ENCODE measurements around the gene DONSON. TPM values are rescaled to one million over a fixed set of nuclear protein-coding genes. Genes with fewer than 3 reads are reported as not detected.

Gene DONSON
- total and polyA plus RNA-seq, 2 of the 13 experiments (the other 11 are each of a cell fraction or from before 2014, with no cell fraction given) = 35.4 to 63.6 TPM

DNA sequence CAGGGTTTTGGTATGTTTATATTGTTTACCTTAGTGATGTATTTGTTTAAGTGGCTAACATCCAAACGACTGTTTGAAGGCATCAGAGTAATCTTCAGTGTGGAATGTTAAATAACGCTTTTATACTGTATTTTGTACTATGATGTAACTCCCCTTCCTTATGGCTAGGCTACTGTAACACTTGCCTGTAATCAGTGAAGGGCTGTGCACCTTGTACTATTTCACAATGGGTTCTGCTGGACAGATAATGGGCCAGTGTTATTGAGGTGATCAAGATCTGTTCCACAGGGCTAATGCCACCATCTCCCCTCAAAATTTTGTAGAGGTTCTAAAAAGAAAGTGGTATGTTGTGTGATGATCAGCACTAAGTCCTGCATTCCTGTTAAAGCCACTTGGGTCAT lies 11.7 kb downstream of the DONSON start (continued):
- TF ChIP-seq, protein P1, sequence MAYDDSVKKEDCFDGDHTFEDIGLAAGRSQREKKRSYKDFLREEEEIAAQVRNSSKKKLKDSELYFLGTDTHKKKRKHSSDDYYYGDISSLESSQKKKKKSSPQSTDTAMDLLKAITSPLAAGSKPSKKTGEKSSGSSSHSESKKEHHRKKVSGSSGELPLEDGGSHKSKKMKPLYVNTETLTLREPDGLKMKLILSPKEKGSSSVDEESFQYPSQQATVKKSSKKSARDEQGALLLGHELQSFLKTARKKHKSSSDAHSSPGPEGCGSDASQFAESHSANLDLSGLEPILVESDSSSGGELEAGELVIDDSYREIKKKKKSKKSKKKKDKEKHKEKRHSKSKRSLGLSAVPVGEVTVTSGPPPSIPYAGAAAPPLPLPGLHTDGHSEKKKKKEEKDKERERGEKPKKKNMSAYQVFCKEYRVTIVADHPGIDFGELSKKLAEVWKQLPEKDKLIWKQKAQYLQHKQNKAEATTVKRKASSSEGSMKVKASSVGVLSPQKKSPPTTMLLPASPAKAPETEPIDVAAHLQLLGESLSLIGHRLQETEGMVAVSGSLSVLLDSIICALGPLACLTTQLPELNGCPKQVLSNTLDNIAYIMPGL (CRISPR knock-in tag; IDR thresholded peaks at IDR 0.05; ENCODE audit: borderline replicate concordance in 1 of 2, low read depth in 1 of 2) = peak in 1 of 2 experiments; percentile 66; a peak in 1 of 4 replicates
- TF ChIP-seq FOXJ3 (CRISPR knock-in tag; IDR thresholded peaks at IDR 0.05; ENCODE audit: borderline replicate concordance) (peak; percentile 80; the same call in 1 of the 2 replicates), EP300 (IDR thresholded peaks at IDR 0.05; ENCODE audit: low read depth in 2 of 2, low read length in 2 of 2) (peak; percentile 89 to 90), EP300 (CRISPR knock-in tag; IDR thresholded peaks at IDR 0.05; ENCODE audit: borderline replicate concordance) (peak; percentile 94), ZBTB20 (CRISPR knock-in tag; IDR thresholded peaks at IDR 0.05; ENCODE audit: borderline replicate concordance, low read depth) (peak; percentile 80; the same call in 1 of the 2 replicates), ATF1 (CRISPR knock-in tag; IDR thresholded peaks at IDR 0.05) (peak; percentile 46; the same call in 1 of the 2 replicates), DPF2 (CRISPR knock-in tag; IDR thresholded peaks at IDR 0.05; ENCODE audit: borderline replicate concordance, low read depth) (peak; percentile 93), SMARCC2 (IDR thresholded peaks at IDR 0.05) (0 out of 2 replicates have a peak, but pooled peaks have one; percentile 55), NR2F2 (IDR thresholded peaks at IDR 0.05; ENCODE audit: borderline replicate concordance, low read depth) (peak; percentile 37; the same call in 1 of the 2 replicates), PHF5A (CRISPR knock-in tag; IDR thresholded peaks at IDR 0.05; ENCODE audit: low read depth, unreplicated experiment) (peak; percentile 35), POLR2A (IDR thresholded peaks at IDR 0.05; ENCODE audit: insufficient read depth in 1 of 2, low read depth in 2 of 2, low read length in 2 of 2) (0 out of 4 replicates have a peak, but pooled peaks of 1 of the 2 experiments have one; percentile 44), HNF4A (CRISPR knock-in tag; IDR thresholded peaks at IDR 0.05) (peak; percentile 99), NFIC (IDR thresholded peaks at IDR 0.05; ENCODE audit: low read length) (peak; percentile 60; the same call in 1 of the 2 replicates), KAT8 (CRISPR knock-in tag; IDR thresholded peaks at IDR 0.05) (peak; percentile 65; the same call in 1 of the 2 replicates), PPARG (CRISPR knock-in tag; conservative IDR thresholded peaks at IDR 0.05) (0 out of 2 replicates have a peak, but pooled peaks have one; percentile 33), HDAC1 (CRISPR knock-in tag; IDR thresholded peaks at IDR 0.05) (peak; percentile 60), CREB1 (IDR thresholded peaks at IDR 0.05) (peak; percentile 48; the same call in 1 of the 2 replicates), CREB1 (CRISPR knock-in tag; IDR thresholded peaks at IDR 0.05) (peak; percentile 76), SAP130 (CRISPR knock-in tag; IDR thresholded peaks at IDR 0.05; ENCODE audit: low read depth) (peak; percentile 82), HNF4G (IDR thresholded peaks at IDR 0.05; ENCODE audit: borderline replicate concordance, low read depth, low read length) (peak; percentile 92), HNF4G (CRISPR knock-in tag; IDR thresholded peaks at IDR 0.05; ENCODE audit: borderline replicate concordance, low read depth) (peak; percentile 71; the same call in 1 of the 2 replicates), FOXP1 (IDR thresholded peaks at IDR 0.05) (peak; percentile 58; the same call in 1 of the 2 replicates), FOXP1 (CRISPR knock-in tag; IDR thresholded peaks at IDR 0.05) (peak; percentile 77), CBFB (CRISPR knock-in tag; IDR thresholded peaks at IDR 0.05) (peak; percentile 71; the same call in 1 of the 2 replicates), KDM3A (CRISPR knock-in tag; IDR thresholded peaks at IDR 0.05; ENCODE audit: low read depth) (peak; percentile 69; the same call in 1 of the 2 replicates)
- TF ChIP-seq, protein P2, sequence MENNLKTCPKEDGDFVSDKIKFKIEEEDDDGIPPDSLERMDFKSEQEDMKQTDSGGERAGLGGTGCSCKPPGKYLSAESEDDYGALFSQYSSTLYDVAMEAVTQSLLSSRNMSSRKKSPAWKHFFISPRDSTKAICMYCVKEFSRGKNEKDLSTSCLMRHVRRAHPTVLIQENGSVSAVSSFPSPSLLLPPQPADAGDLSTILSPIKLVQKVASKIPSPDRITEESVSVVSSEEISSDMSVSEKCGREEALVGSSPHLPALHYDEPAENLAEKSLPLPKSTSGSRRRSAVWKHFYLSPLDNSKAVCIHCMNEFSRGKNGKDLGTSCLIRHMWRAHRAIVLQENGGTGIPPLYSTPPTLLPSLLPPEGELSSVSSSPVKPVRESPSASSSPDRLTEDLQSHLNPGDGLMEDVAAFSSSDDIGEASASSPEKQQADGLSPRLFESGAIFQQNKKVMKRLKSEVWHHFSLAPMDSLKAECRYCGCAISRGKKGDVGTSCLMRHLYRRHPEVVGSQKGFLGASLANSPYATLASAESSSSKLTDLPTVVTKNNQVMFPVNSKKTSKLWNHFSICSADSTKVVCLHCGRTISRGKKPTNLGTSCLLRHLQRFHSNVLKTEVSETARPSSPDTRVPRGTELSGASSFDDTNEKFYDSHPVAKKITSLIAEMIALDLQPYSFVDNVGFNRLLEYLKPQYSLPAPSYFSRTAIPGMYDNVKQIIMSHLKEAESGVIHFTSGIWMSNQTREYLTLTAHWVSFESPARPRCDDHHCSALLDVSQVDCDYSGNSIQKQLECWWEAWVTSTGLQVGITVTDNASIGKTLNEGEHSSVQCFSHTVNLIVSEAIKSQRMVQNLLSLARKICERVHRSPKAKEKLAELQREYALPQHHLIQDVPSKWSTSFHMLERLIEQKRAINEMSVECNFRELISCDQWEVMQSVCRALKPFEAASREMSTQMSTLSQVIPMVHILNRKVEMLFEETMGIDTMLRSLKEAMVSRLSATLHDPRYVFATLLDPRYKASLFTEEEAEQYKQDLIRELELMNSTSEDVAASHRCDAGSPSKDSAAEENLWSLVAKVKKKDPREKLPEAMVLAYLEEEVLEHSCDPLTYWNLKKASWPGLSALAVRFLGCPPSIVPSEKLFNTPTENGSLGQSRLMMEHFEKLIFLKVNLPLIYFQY (CRISPR knock-in tag; IDR thresholded peaks at IDR 0.05; ENCODE audit: borderline replicate concordance) = peak; percentile 98
